DOHH2 (cell line): ENCODE data around the gene TET2.

ENCODE experiments used
- CTCF ChIP-seq: fragments of 200-600 bp; sonication (generic); IDR thresholded peaks from one replicate; pipeline ENCODE4 v1.5.1; 2014; ENCODE audit warnings: antibody characterized with exemption, mild to moderate bottlenecking, low read depth, low read length; ENCODE audit not compliant: poor library complexity, severe bottlenecking
- EZH2phosphoT487 ChIP-seq: fragments of 200-600 bp; sonication (generic); IDR thresholded peaks from 2 replicates; pipeline ENCODE4 v1.6.1; 2017; ENCODE audit warnings: borderline replicate concordance, mild to moderate bottlenecking, antibody characterized with exemption, low read length, moderate library complexity, mixed read lengths

GRCh38 chr4:105265689-105266088 is 119.0 kb downstream of the TET2 start:
- TF ChIP-seq CTCF (no peak), EZH2phosphoT487 (no peak)
